K562 (cell line): ENCODE data around the gene ZSWIM7. TPM values are rescaled to one million over a fixed set of nuclear protein-coding genes. Genes with fewer than 3 reads are reported as not detected.

ENCODE experiments used
- CEBPG ChIP-seq, 3 experiments: fragments of 200-800 bp in 1 of 3; sonication (Bioruptor generic) in 1 of 3; sonication (generic) in 1 of 3; formaldehyde crosslinking in 1 of 3; IDR thresholded peaks in 2 of 3; conservative IDR thresholded peaks in 1 of 3; 2 replicates each; pipeline versions ENCODE4 v1.6.1 to v1.8.0; 2016 to 2022; ENCODE audit warnings: missing compliant biosample characterization in 2 of 3, missing genetic modification characterization in 2 of 3, mild to moderate bottlenecking in 1 of 3, missing genetic modification reagents in 1 of 3
- CEBPZ ChIP-seq: fragments of 150-350 bp; IDR thresholded peaks from 2 replicates; pipeline ENCODE4 v1.6.1; 2014; ENCODE audit warnings: low read depth, mild to moderate bottlenecking, low read length, borderline replicate concordance
- CHD2 ChIP-seq: IDR thresholded peaks from 2 replicates; pipeline ENCODE4 v1.6.1; 2011; ENCODE audit warnings: low read depth, low read length
- DACH1 ChIP-seq: fragments of 450-650 bp; IDR thresholded peaks from 2 replicates; pipeline ENCODE4 v1.6.1; 2018; ENCODE audit not compliant: partially characterized antibody
- ELF2 ChIP-seq: fragments of 250-450 bp; sonication (Bioruptor Pico); IDR thresholded peaks from 2 replicates; pipeline ENCODE4 v1.5.0; 2021; ENCODE audit warnings: mild to moderate bottlenecking
- ELK3 ChIP-seq: fragments of 450-650 bp; formaldehyde crosslinking; IDR thresholded peaks from 2 replicates; pipeline ENCODE4 v1.4.0; 2020; ENCODE audit warnings: mild to moderate bottlenecking
- GTF2F1 ChIP-seq: IDR thresholded peaks from 2 replicates; pipeline ENCODE4 v1.6.1; 2011; ENCODE audit warnings: low read depth, low read length, improper control_type of control experiment
- ILK ChIP-seq: fragments of 450-650 bp; IDR thresholded peaks from 2 replicates; pipeline ENCODE4 v1.6.1; 2016; ENCODE audit warnings: missing genetic modification characterization, low read depth, mild to moderate bottlenecking, missing compliant biosample characterization, moderate library complexity, borderline replicate concordance
- MITF ChIP-seq: IDR thresholded peaks from 2 replicates; pipeline ENCODE4 v1.6.1; 2014; ENCODE audit warnings: antibody characterized with exemption
- NKRF ChIP-seq: fragments of 450-650 bp; IDR thresholded peaks from 2 replicates; pipeline ENCODE4 v1.6.1; 2016; ENCODE audit warnings: borderline replicate concordance
- SMAD2 ChIP-seq: fragments of 150-350 bp; IDR thresholded peaks from 2 replicates; pipeline ENCODE4 v1.6.1; 2014; ENCODE audit warnings: low read depth, mild to moderate bottlenecking, low read length
- polyA plus RNA-seq, 8 experiments: library from polyadenylated mRNA; depleted of rRNA in 4 of 8; stranded (reverse) in 5 of 8; unstranded in 3 of 8; fragments of >200 nt; fragmentation: Nextera tagmentation in 2 of 8; fragmentation: Illumina TruSeq in 1 of 8; extraction: Ambion mirVana in 2 of 8; extraction: Trizol in 1 of 8; gene quantifications; 2 replicates each; pipeline versions ENCODE4 v1.2.1 to v1.2.3, GENCODE V29; 2011 to 2014; ENCODE audit warnings: inconsistent platforms in 1 of 8, missing spikeins in 1 of 8
- total RNA-seq, 7 experiments: library from RNA; depleted of rRNA in 6 of 7; stranded (reverse); fragments of >200 nt in 6 of 7; fragmentation: Illumina TruSeq in 2 of 7; extraction: Trizol in 2 of 7; gene quantifications; 2 replicates each; pipeline versions ENCODE4 v1.2.1 to v1.2.3, GENCODE V29; 2011 to 2021; ENCODE audit warnings: low replicate concordance in 1 of 7
- TF ChIP-seq, protein P1 (sequence below), 2 experiments: fragments of 450-650 bp; conservative IDR thresholded peaks; 2 replicates each; pipeline ENCODE4 v1.6.1; 2017; ENCODE audit warnings: mild to moderate bottlenecking in 2 of 2, moderate library complexity in 2 of 2
- TF ChIP-seq, protein P2 (sequence below): sonication (generic); formaldehyde crosslinking; IDR thresholded peaks from 2 replicates; pipeline ENCODE4 v1.8.0; 2022; ENCODE audit warnings: mild to moderate bottlenecking, missing genetic modification reagents, borderline replicate concordance
- TF ChIP-seq, protein P3 (sequence below): sonication (generic); formaldehyde crosslinking; IDR thresholded peaks from 2 replicates; pipeline ENCODE4 v1.9.0; 2022; ENCODE audit warnings: mild to moderate bottlenecking, missing genetic modification reagents

The ZSWIM7 gene
- total and polyA plus RNA-seq, 9 of the 15 experiments (the other 6 are each of a cell fraction or from before 2014, with no cell fraction given), result 5.9 to 18.7 (median 9.5) TPM

DNA sequence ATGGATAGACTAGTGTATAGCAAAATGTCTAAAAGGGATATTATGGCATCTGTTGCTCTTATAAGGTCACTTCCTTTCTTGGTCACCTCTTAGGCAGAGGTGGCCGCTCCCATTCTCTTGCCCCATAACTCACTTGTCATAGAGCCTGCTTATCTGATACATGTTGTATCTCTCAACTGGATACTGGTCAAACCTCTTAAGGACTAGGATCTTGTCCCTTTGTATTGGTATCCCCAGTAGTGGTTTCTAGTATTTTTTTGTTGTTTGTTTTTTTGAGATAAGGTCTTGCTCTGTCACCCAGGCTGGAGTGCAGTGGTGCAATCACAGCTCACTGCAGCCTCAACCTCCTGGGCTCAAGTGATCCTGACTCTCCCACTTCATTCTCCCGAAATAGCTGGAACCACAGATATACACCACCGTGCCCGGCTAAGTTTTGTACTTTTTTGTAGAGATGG lies 27.0 kb downstream of the ZSWIM7 start (continued):
- TF ChIP-seq CHD2, result no peak
- no peak for TF ChIP-seq ILK (tag)
- no peak for TF ChIP-seq MITF
- no peak for TF ChIP-seq CEBPZ
- no peak for TF ChIP-seq SMAD2
- TF ChIP-seq DACH1, result no peak
- no peak for TF ChIP-seq CEBPG (CRISPR knock-in tag; IDR thresholded peaks at IDR 0.05)
- peak; percentile 22 to 77; a peak in 2 of 4 replicates for TF ChIP-seq CEBPG (tag; conservative IDR thresholded peaks at IDR 0.05 in 1 of 2, IDR thresholded peaks at IDR 0.05 in 1 of 2)
- TF ChIP-seq NKRF, result no peak
- TF ChIP-seq, protein P1, sequence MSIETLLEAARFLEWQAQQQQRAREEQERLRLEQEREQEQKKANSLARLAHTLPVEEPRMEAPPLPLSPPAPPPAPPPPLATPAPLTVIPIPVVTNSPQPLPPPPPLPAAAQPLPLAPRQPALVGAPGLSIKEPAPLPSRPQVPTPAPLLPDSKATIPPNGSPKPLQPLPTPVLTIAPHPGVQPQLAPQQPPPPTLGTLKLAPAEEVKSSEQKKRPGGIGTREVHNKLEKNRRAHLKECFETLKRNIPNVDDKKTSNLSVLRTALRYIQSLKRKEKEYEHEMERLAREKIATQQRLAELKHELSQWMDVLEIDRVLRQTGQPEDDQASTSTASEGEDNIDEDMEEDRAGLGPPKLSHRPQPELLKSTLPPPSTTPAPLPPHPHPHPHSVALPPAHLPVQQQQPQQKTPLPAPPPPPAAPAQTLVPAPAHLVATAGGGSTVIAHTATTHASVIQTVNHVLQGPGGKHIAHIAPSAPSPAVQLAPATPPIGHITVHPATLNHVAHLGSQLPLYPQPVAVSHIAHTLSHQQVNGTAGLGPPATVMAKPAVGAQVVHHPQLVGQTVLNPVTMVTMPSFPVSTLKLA (conservative IDR thresholded peaks at IDR 0.05), result peak in 1 of 2 experiments; percentile 31; a peak in 1 of 4 replicates
- no peak for TF ChIP-seq ELF2
- no peak for TF ChIP-seq GTF2F1
- TF ChIP-seq ELK3, result no peak
- TF ChIP-seq, protein P2, sequence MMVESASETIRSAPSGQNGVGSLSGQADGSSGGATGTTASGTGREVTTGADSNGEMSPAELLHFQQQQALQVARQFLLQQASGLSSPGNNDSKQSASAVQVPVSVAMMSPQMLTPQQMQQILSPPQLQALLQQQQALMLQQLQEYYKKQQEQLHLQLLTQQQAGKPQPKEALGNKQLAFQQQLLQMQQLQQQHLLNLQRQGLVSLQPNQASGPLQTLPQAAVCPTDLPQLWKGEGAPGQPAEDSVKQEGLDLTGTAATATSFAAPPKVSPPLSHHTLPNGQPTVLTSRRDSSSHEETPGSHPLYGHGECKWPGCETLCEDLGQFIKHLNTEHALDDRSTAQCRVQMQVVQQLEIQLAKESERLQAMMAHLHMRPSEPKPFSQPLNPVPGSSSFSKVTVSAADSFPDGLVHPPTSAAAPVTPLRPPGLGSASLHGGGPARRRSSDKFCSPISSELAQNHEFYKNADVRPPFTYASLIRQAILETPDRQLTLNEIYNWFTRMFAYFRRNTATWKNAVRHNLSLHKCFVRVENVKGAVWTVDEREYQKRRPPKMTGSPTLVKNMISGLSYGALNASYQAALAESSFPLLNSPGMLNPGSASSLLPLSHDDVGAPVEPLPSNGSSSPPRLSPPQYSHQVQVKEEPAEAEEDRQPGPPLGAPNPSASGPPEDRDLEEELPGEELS (CRISPR knock-in tag), result no peak
- TF ChIP-seq, protein P3, sequence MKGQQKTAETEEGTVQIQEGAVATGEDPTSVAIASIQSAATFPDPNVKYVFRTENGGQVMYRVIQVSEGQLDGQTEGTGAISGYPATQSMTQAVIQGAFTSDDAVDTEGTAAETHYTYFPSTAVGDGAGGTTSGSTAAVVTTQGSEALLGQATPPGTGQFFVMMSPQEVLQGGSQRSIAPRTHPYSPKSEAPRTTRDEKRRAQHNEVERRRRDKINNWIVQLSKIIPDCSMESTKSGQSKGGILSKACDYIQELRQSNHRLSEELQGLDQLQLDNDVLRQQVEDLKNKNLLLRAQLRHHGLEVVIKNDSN (CRISPR knock-in tag), result no peak
